Stimulated activated CD4-positive, alpha-beta T cell treated with anti-CD3 and anti-CD28 coated beads, Interleukin-15, amount 100 ng/mL, for 48 hours (primary cell): Measurements from ENCODE around the gene SORBS1.
"Not testable (repeated sequence)": the region's sequence is repeated elsewhere in the genome, so short reads cannot be mapped to it uniquely, and the experiment has no call there.

Experiments
- DNase-seq, 2 donors: peaks; one replicate each; pipeline ENCODE4 v3.0.0-alpha.2; 2020; ENCODE audit warnings: low read depth in 2 of 2

The SORBS1 gene

GRCh38 chr10:95482501-95483233 is 78.5 kb downstream of the SORBS1 start:
- DNase-seq, result no peak

- DNase-seq, result no peak
These were observed 80.2 kb downstream of the SORBS1 start for GRCh38 chr10:95480901-95481491.

- no peak for DNase-seq
These were observed 80.9 kb downstream of the SORBS1 start for GRCh38 chr10:95480102-95480900.

GRCh38 chr10:95478935-95479334 is 82.2 kb downstream of the SORBS1 start:
- DNase-seq, result no peak

- no peak for DNase-seq
These were observed 83.0 kb downstream of the SORBS1 start for GRCh38 chr10:95478185-95478584.

GRCh38 chr10:95477175-95477520 is 84.0 kb downstream of the SORBS1 start:
- DNase-seq, result no peak

- DNase-seq, result no peak
These were observed 84.5 kb downstream of the SORBS1 start for GRCh38 chr10:95476469-95477174.

GRCh38 chr10:95475827-95476468 is 85.2 kb downstream of the SORBS1 start:
- DNase-seq, result no peak

- no peak for DNase-seq
These were observed 86.2 kb downstream of the SORBS1 start for GRCh38 chr10:95475003-95475383.

GRCh38 chr10:95474228-95475002 is 86.8 kb downstream of the SORBS1 start:
- DNase-seq, result no peak

GRCh38 chr10:95472304-95473088 is 88.7 kb downstream of the SORBS1 start:
- no peak for DNase-seq

GRCh38 chr10:95469676-95470075 is 91.5 kb downstream of the SORBS1 start:
- DNase-seq, result no peak

- DNase-seq, result no peak
These were observed 91.9 kb downstream of the SORBS1 start for GRCh38 chr10:95469251-95469650.

- DNase-seq, result not testable (repeated sequence)
These were observed 93.5 kb downstream of the SORBS1 start for GRCh38 chr10:95467642-95468041.

- no peak for DNase-seq
These were observed 94.0 kb downstream of the SORBS1 start for GRCh38 chr10:95467162-95467599.

- no peak for DNase-seq
These were observed 94.7 kb downstream of the SORBS1 start for GRCh38 chr10:95466436-95466835.

- no peak for DNase-seq
These were observed 96.9 kb downstream of the SORBS1 start for GRCh38 chr10:95464280-95464679.

- DNase-seq, result no peak
These were observed 98.2 kb downstream of the SORBS1 start for GRCh38 chr10:95462740-95463667.

GRCh38 chr10:95461611-95462010 is 99.6 kb downstream of the SORBS1 start:
- no peak for DNase-seq
